GM18951 (cell line): ENCODE data around the gene AK3.

Experiments used
- POLR2A ChIP-seq: IDR thresholded peaks from 4 replicates; pipeline ENCODE4 v1.6.1; 2011; ENCODE audit warnings: mild to moderate bottlenecking; ENCODE audit not compliant: insufficient read length, insufficient read depth; ENCODE audit errors: extremely low read depth
- in situ Hi-C: fragments of 300-500 bp; cut with MboI; formaldehyde crosslinking; loops from one replicate; pipeline ENCODE4 v1.12.0; 2022; ENCODE audit warnings: low sequenced_read_pairs, mixed read lengths, inconsistent platforms; ENCODE audit not compliant: unreplicated experiment

AK3 gene

GRCh38 chr9:4740388-4740637, 689 bp downstream of the AK3 start:
- in situ Hi-C loops, result loop anchor here (10.0 kb wide), 1 partner anchor 244 kb away; the partner anchor contains the start of gene JAK2

GRCh38 chr9:4739587-4740387, 1.2 kb downstream of the AK3 start:
- TF ChIP-seq POLR2A, result no peak
- in situ Hi-C loops, result loop anchor here (10.0 kb wide), 1 partner anchor 245 kb away; the partner anchor contains the start of gene JAK2

More at GRCh38 chr9:4740388-4740637, 689 bp downstream of the AK3 start:
- no peak for TF ChIP-seq POLR2A

GRCh38 chr9:4738866-4739586, 2.0 kb downstream of the AK3 start:
- in situ Hi-C loops, result no loop called here
- no peak for TF ChIP-seq POLR2A

GRCh38 chr9:4734150-4734549, 6.9 kb downstream of the AK3 start:
- in situ Hi-C loops, result no loop called here
- TF ChIP-seq POLR2A, result no peak

- TF ChIP-seq POLR2A, result no peak
- in situ Hi-C loops, result no loop called here
Observed at GRCh38 chr9:4732890-4733289, 8.1 kb downstream of the AK3 start.

- in situ Hi-C loops, result no loop called here
- TF ChIP-seq POLR2A, result no peak
Observed at GRCh38 chr9:4727593-4727992, 13.4 kb downstream of the AK3 start.

GRCh38 chr9:4725706-4726442, 15.1 kb downstream of the AK3 start:
- in situ Hi-C loops, result no loop called here

GRCh38 chr9:4721736-4722135, 19.3 kb downstream of the AK3 start:
- TF ChIP-seq POLR2A, result no peak
- in situ Hi-C loops, result no loop called here

More at GRCh38 chr9:4725706-4726442, 15.1 kb downstream of the AK3 start:
- TF ChIP-seq POLR2A, result no peak

- in situ Hi-C loops, result no loop called here
Observed at GRCh38 chr9:4718911-4719310, 22.1 kb downstream of the AK3 start.

GRCh38 chr9:4717815-4718214, 23.2 kb downstream of the AK3 start:
- TF ChIP-seq POLR2A, result no peak
- in situ Hi-C loops, result no loop called here

More at GRCh38 chr9:4718911-4719310, 22.1 kb downstream of the AK3 start:
- no peak for TF ChIP-seq POLR2A

GRCh38 chr9:4716163-4716562, 24.8 kb downstream of the AK3 start:
- no peak for TF ChIP-seq POLR2A
- in situ Hi-C loops, result no loop called here

GRCh38 chr9:4714266-4715016, 26.6 kb downstream of the AK3 start:
- in situ Hi-C loops, result no loop called here
- no peak for TF ChIP-seq POLR2A

- in situ Hi-C loops, result no loop called here
- no peak for TF ChIP-seq POLR2A
Observed at GRCh38 chr9:4713849-4714248, 27.2 kb downstream of the AK3 start.
